HepG2 (cell line): ENCODE results near the gene HSF4. TPM values are rescaled to one million over a fixed set of nuclear protein-coding genes. Genes with fewer than 3 reads are reported as not detected.

ENCODE experiments used
- CCDC6 ChIP-seq: sonication (generic); formaldehyde crosslinking; IDR thresholded peaks from 2 replicates; pipeline ENCODE4 v1.8.1; 2022; ENCODE audit warnings: mild to moderate bottlenecking, missing genetic modification reagents, moderate library complexity
- GZF1 ChIP-seq: sonication (generic); formaldehyde crosslinking; IDR thresholded peaks from 2 replicates; pipeline ENCODE4 v1.5.1; 2020; ENCODE audit warnings: mild to moderate bottlenecking, missing genetic modification reagents
- KIAA2018 ChIP-seq: sonication (generic); formaldehyde crosslinking; IDR thresholded peaks from 2 replicates; pipeline ENCODE4 v1.5.0; 2020; ENCODE audit warnings: mild to moderate bottlenecking, missing genetic modification reagents, borderline replicate concordance
- NFKB2 ChIP-seq: sonication (generic); formaldehyde crosslinking; IDR thresholded peaks from 2 replicates; pipeline ENCODE4 v1.4.0; 2020; ENCODE audit warnings: missing genetic modification reagents, borderline replicate concordance
- NR2F2 ChIP-seq: IDR thresholded peaks from 2 replicates; pipeline ENCODE4 v1.6.1; 2012; ENCODE audit warnings: low read depth, inconsistent platforms, borderline replicate concordance
- ZBTB33 ChIP-seq: sonication (generic); formaldehyde crosslinking; IDR thresholded peaks from 2 replicates; pipeline ENCODE4 v1.4.0; 2020; ENCODE audit warnings: missing genetic modification reagents
- ZNF34 ChIP-seq: sonication (generic); formaldehyde crosslinking; IDR thresholded peaks from 2 replicates; pipeline ENCODE4 v1.4.0; 2020; ENCODE audit warnings: mild to moderate bottlenecking, missing genetic modification reagents, borderline replicate concordance
- ZNF549 ChIP-seq: sonication (generic); formaldehyde crosslinking; IDR thresholded peaks from 2 replicates; pipeline ENCODE4 v1.5.0; 2020; ENCODE audit warnings: missing genetic modification reagents
- ZNF570 ChIP-seq: sonication (generic); formaldehyde crosslinking; IDR thresholded peaks from 2 replicates; pipeline ENCODE4 v1.4.0; 2020; ENCODE audit warnings: mild to moderate bottlenecking, missing genetic modification reagents, borderline replicate concordance
- ZNF782 ChIP-seq: sonication (generic); formaldehyde crosslinking; IDR thresholded peaks from 2 replicates; pipeline ENCODE4 v1.4.0; 2020; ENCODE audit warnings: missing genetic modification reagents, mild to moderate bottlenecking, borderline replicate concordance
- polyA plus RNA-seq, 8 experiments: library from polyadenylated mRNA; depleted of rRNA in 3 of 8; stranded (reverse) in 7 of 8; unstranded in 1 of 8; fragments of >200 nt; fragmentation: Illumina TruSeq in 4 of 8; extraction: Trizol in 4 of 8; gene quantifications; 2 replicates each; pipeline versions ENCODE4 v1.2.1 to v1.2.3, GENCODE V29; 2011 to 2016; ENCODE audit warnings: low read depth in 4 of 8, missing spikeins in 1 of 8, mixed read lengths in 1 of 8; ENCODE audit not compliant: insufficient read depth in 1 of 8
- total RNA-seq, 5 experiments: library from RNA; depleted of rRNA; stranded (reverse); fragments of >200 nt; fragmentation: Illumina TruSeq; extraction: Trizol; gene quantifications; 2 replicates each; pipeline ENCODE4 v1.2.3, GENCODE V29; 2016; ENCODE audit warnings: low read depth in 1 of 5
- TF ChIP-seq, protein P1 (sequence below): sonication (generic); formaldehyde crosslinking; IDR thresholded peaks from 2 replicates; pipeline ENCODE4 v1.4.0; 2020; ENCODE audit warnings: mild to moderate bottlenecking, low read depth, missing genetic modification reagents
- TF ChIP-seq, protein P2 (sequence below): sonication (generic); formaldehyde crosslinking; IDR thresholded peaks from 2 replicates; pipeline ENCODE4 v1.4.0; 2020; ENCODE audit warnings: missing genetic modification reagents

The HSF4 gene
- total and polyA plus RNA-seq, 2 of the 13 experiments (the other 11 are each of a cell fraction or from before 2014, with no cell fraction given), result 3.5 to 16.9 TPM

GRCh38 chr16:67173808-67174705 lies 9.5 kb downstream of the HSF4 start (continued):
- TF ChIP-seq ZNF34 (CRISPR knock-in tag) (peak; percentile 81), ZBTB33 (CRISPR knock-in tag) (peak; percentile 39), CCDC6 (CRISPR knock-in tag) (peak; percentile 45; the same call in 1 of the 2 replicates), NFKB2 (CRISPR knock-in tag) (peak; percentile 83; the same call in 1 of the 2 replicates), ZNF782 (CRISPR knock-in tag) (peak; percentile 99), NR2F2 (no peak), ZNF549 (CRISPR knock-in tag) (no peak), GZF1 (CRISPR knock-in tag) (peak; percentile 84; the same call in 1 of the 2 replicates), KIAA2018 (CRISPR knock-in tag) (no peak), ZNF570 (CRISPR knock-in tag) (no peak)
- TF ChIP-seq, protein P1, sequence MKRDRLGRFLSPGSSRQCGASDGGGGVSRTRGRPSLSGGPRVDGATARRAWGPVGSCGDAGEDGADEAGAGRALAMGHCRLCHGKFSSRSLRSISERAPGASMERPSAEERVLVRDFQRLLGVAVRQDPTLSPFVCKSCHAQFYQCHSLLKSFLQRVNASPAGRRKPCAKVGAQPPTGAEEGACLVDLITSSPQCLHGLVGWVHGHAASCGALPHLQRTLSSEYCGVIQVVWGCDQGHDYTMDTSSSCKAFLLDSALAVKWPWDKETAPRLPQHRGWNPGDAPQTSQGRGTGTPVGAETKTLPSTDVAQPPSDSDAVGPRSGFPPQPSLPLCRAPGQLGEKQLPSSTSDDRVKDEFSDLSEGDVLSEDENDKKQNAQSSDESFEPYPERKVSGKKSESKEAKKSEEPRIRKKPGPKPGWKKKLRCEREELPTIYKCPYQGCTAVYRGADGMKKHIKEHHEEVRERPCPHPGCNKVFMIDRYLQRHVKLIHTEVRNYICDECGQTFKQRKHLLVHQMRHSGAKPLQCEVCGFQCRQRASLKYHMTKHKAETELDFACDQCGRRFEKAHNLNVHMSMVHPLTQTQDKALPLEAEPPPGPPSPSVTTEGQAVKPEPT (CRISPR knock-in tag), result 0 out of 2 replicates have a peak, but pooled peaks have one; percentile 63
- TF ChIP-seq, protein P2, sequence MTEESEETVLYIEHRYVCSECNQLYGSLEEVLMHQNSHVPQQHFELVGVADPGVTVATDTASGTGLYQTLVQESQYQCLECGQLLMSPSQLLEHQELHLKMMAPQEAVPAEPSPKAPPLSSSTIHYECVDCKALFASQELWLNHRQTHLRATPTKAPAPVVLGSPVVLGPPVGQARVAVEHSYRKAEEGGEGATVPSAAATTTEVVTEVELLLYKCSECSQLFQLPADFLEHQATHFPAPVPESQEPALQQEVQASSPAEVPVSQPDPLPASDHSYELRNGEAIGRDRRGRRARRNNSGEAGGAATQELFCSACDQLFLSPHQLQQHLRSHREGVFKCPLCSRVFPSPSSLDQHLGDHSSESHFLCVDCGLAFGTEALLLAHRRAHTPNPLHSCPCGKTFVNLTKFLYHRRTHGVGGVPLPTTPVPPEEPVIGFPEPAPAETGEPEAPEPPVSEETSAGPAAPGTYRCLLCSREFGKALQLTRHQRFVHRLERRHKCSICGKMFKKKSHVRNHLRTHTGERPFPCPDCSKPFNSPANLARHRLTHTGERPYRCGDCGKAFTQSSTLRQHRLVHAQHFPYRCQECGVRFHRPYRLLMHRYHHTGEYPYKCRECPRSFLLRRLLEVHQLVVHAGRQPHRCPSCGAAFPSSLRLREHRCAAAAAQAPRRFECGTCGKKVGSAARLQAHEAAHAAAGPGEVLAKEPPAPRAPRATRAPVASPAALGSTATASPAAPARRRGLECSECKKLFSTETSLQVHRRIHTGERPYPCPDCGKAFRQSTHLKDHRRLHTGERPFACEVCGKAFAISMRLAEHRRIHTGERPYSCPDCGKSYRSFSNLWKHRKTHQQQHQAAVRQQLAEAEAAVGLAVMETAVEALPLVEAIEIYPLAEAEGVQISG, result peak; percentile 87; the same call in 1 of the 2 replicates
